GM23248 (cell line): ENCODE measurements around the gene NFIL3. TPM values are rescaled to one million over a fixed set of nuclear protein-coding genes. Genes with fewer than 3 reads are reported as not detected.

ENCODE experiments used
- DNase-seq: peaks from one replicate; pipeline ENCODE4 v3.0.0-alpha.2; 2015
- H2AFZ ChIP-seq: fragments of 200-600 bp; sonication (generic); 2 replicates; pipeline ENCODE4 v1.6.1; 2016; ENCODE audit warnings: antibody characterized with exemption
- H3F3A ChIP-seq: fragments of 200-600 bp; sonication (generic); 2 replicates; pipeline ENCODE4 v1.6.1; 2016; ENCODE audit warnings: mild to moderate bottlenecking, antibody characterized with exemption, mixed run types; ENCODE audit not compliant: insufficient read depth
- H3K27ac ChIP-seq: fragments of 200-600 bp; sonication (generic); 2 replicates; pipeline ENCODE4 v1.5.1; 2016; ENCODE audit warnings: mild to moderate bottlenecking
- H3K27me3 ChIP-seq: fragments of 200-600 bp; sonication (generic); replicated peaks from 2 replicates; pipeline ENCODE4 v1.6.1; 2016; ENCODE audit warnings: mild to moderate bottlenecking; ENCODE audit not compliant: insufficient read depth
- H3K36me3 ChIP-seq: fragments of 200-600 bp; sonication (generic); 2 replicates; pipeline ENCODE4 v1.6.1; 2016; ENCODE audit warnings: low read depth, mild to moderate bottlenecking
- H3K4me1 ChIP-seq: fragments of 200-600 bp; sonication (generic); 2 replicates; pipeline ENCODE4 v1.6.1; 2016; ENCODE audit warnings: mild to moderate bottlenecking; ENCODE audit not compliant: insufficient read depth
- H3K4me2 ChIP-seq: fragments of 200-600 bp; sonication (generic); one replicate; pipeline ENCODE4 v1.6.1; 2016; ENCODE audit warnings: mild to moderate bottlenecking; ENCODE audit not compliant: unreplicated experiment
- H3K4me3 ChIP-seq: fragments of 200-600 bp; sonication (generic); 2 replicates; pipeline ENCODE4 v1.5.1; 2016; ENCODE audit warnings: mild to moderate bottlenecking
- H3K79me2 ChIP-seq: fragments of 200-600 bp; sonication (generic); 2 replicates; pipeline ENCODE4 v1.6.1; 2016; ENCODE audit warnings: mild to moderate bottlenecking; ENCODE audit not compliant: insufficient read depth
- H3K9ac ChIP-seq: fragments of 200-600 bp; sonication (generic); 2 replicates; pipeline ENCODE4 v1.6.1; 2016; ENCODE audit warnings: mild to moderate bottlenecking
- H3K9me2 ChIP-seq: fragments of 200-600 bp; sonication (generic); 2 replicates; pipeline ENCODE4 v1.6.1; 2016; ENCODE audit warnings: mixed run types, mild to moderate bottlenecking, moderate library complexity; ENCODE audit not compliant: insufficient read depth
- H3K9me3 ChIP-seq: fragments of 200-600 bp; sonication (generic); one replicate; pipeline ENCODE4 v1.6.1; 2017; ENCODE audit warnings: low read depth
- H4K20me1 ChIP-seq: fragments of 200-600 bp; sonication (generic); 2 replicates; pipeline ENCODE4 v1.6.0; 2016; ENCODE audit not compliant: insufficient read depth
- EZH2 ChIP-seq: fragments of 200-600 bp; sonication (generic); IDR thresholded peaks from 2 replicates; pipeline ENCODE4 v1.6.1; 2018; ENCODE audit warnings: antibody characterized with exemption, mild to moderate bottlenecking; ENCODE audit not compliant: insufficient read depth, poor library complexity, severe bottlenecking
- EZH2phosphoT487 ChIP-seq: fragments of 200-600 bp; sonication (generic); IDR thresholded peaks from 2 replicates; pipeline ENCODE4 v1.6.1; 2018; ENCODE audit warnings: antibody characterized with exemption, moderate library complexity, mild to moderate bottlenecking, low read depth; ENCODE audit not compliant: insufficient read depth
- WGBS, 2 experiments: methylation state at CpG; one replicate each; pipeline ENCODE4 v1.1.6; 2015 to 2017; ENCODE audit warnings: low lambda C conversion rate in 2 of 2, low coverage in 1 of 2; ENCODE audit errors: missing lambda C conversion rate in 2 of 2; 5-methylcytosine and 5-hydroxymethylcytosine counted together
- in situ Hi-C: fragments of 300-500 bp; cut with MboI; formaldehyde crosslinking; loops from 2 replicates; pipeline ENCODE4 v1.15.0; 2020
- polyA plus RNA-seq: library from polyadenylated mRNA; unstranded; fragments of >200 nt; fragmentation: Nextera tagmentation; extraction: Ambion mirVana; gene quantifications from 2 replicates; pipeline ENCODE4 v1.2.1, GENCODE V29; 2016
- total RNA-seq: library from RNA; depleted of rRNA; stranded (reverse); fragments of >200 nt; shearing (Covaris generic); gene quantifications from 2 replicates; pipeline ENCODE4 v1.2.3, GENCODE V29; 2014

NFIL3 gene
- total and polyA plus RNA-seq, 2 experiments from 2014 or later, result 5.4 to 11.3 TPM

GRCh38 chr9:91415290-91415689 lies 8.3 kb downstream of the NFIL3 start:
- Histone ChIP-seq H3K27me3 (no peaks in the 10 kb centered on the region), H2AFZ (no peak overlapping the region), H3K9me3 (no peaks in the 10 kb centered on the region), H3K9ac (no peak overlapping the region), H3K4me3 (no peak overlapping the region), H3K27ac (no peak overlapping the region), H4K20me1 (no peaks in the 10 kb centered on the region), H3F3A (peaks cover 46% of the 10 kb centered on the region), H3K4me2 (no peak overlapping the region), H3K36me3 (peaks cover 6% of the 10 kb centered on the region), H3K79me2 (peaks cover 98% of the 10 kb centered on the region), H3K9me2 (no peaks in the 10 kb centered on the region), H3K4me1 (peaks cover 62% of the 10 kb centered on the region)
- 100% methylated on average over 3 of the region's 3 CpGs for WGBS, 2 experiments
- in situ Hi-C loops, result no loop called here
- no peak for DNase-seq
- TF ChIP-seq EZH2 (no peak), EZH2phosphoT487 (no peak)

GRCh38 chr9:91412941-91413340 lies 10.7 kb downstream of the NFIL3 start:
- Histone ChIP-seq H3K9ac (no peak overlapping the region), H3K27me3 (no peaks in the 10 kb centered on the region), H3K4me2 (no peak overlapping the region), H3K36me3 (peaks cover 20% of the 10 kb centered on the region), H2AFZ (no peak overlapping the region), H3F3A (peaks cover 32% of the 10 kb centered on the region), H3K9me3 (no peaks in the 10 kb centered on the region), H3K4me1 (peaks cover 44% of the 10 kb centered on the region), H4K20me1 (no peaks in the 10 kb centered on the region), H3K4me3 (no peak overlapping the region), H3K27ac (no peak overlapping the region), H3K79me2 (peaks cover 96% of the 10 kb centered on the region), H3K9me2 (no peaks in the 10 kb centered on the region)
- WGBS, 2 experiments, result 88 to 98% methylated on average over 2 of the region's 2 CpGs
- TF ChIP-seq EZH2 (no peak), EZH2phosphoT487 (no peak)
- no peak for DNase-seq
- in situ Hi-C loops, result no loop called here

GRCh38 chr9:91411096-91411771 lies 12.4 kb downstream of the NFIL3 start:
- Histone ChIP-seq H3K4me3 (no peak overlapping the region), H3K27ac (0 out of 2 replicates have a peak overlapping the region, but pooled peaks have one; percentile 22), H3F3A (peaks cover 22% of the 10 kb centered on the region), H3K79me2 (peaks cover 96% of the 10 kb centered on the region), H4K20me1 (no peaks in the 10 kb centered on the region; the same call in 1 of the 2 replicates), H3K36me3 (peaks cover 23% of the 10 kb centered on the region), H3K9me3 (no peaks in the 10 kb centered on the region), H3K4me2 (peak overlapping the region; percentile 57), H3K27me3 (no peaks in the 10 kb centered on the region), H3K4me1 (peaks cover 32% of the 10 kb centered on the region), H3K9ac (no peak overlapping the region), H2AFZ (no peak overlapping the region), H3K9me2 (no peaks in the 10 kb centered on the region)
- WGBS, 2 experiments, result 70% methylated on average over 5 of the region's 5 CpGs
- DNase-seq, result peak; percentile 46
- TF ChIP-seq EZH2phosphoT487 (no peak), EZH2 (no peak)
- in situ Hi-C loops, result no loop called here

- no peak overlapping the region for H3K4me2 ChIP-seq
- no peak overlapping the region for H3K9ac ChIP-seq
- no peak overlapping the region for H2AFZ ChIP-seq
- no peak overlapping the region for H3K27ac ChIP-seq
- no peak for TF ChIP-seq EZH2
- TF ChIP-seq EZH2phosphoT487, result no peak
- peaks cover 23% of the 10 kb centered on the region for H3K36me3 ChIP-seq
- H4K20me1 ChIP-seq, result no peaks in the 10 kb centered on the region; the same call in 1 of the 2 replicates
- 91 to 92% methylated on average over 12 of the region's 12 CpGs for WGBS, 2 experiments
- no peak for DNase-seq
- H3F3A ChIP-seq, result peaks cover 22% of the 10 kb centered on the region
- no peaks in the 10 kb centered on the region for H3K27me3 ChIP-seq
- in situ Hi-C loops, result no loop called here
- H3K9me2 ChIP-seq, result no peaks in the 10 kb centered on the region
- no peaks in the 10 kb centered on the region for H3K9me3 ChIP-seq
- H3K79me2 ChIP-seq, result peaks cover 91% of the 10 kb centered on the region
- peaks cover 26% of the 10 kb centered on the region for H3K4me1 ChIP-seq
- H3K4me3 ChIP-seq, result no peak overlapping the region
Measured at GRCh38 chr9:91410161-91410560, 13.5 kb downstream of the NFIL3 start.
